ENCODE data around the gene ERRFI1.

- TF ChIP-seq CTCF (IDR thresholded peaks at IDR 0.05): no peak
- no peak for TF ChIP-seq POLR2A (IDR thresholded peaks at IDR 0.05)
These were observed 58.5 kb downstream of the ERRFI1 start for GRCh38 chr1:7967651-7968050.
